Measurements from ENCODE around the gene ERC1.
"Not testable (repeated sequence)": the region's sequence is repeated elsewhere in the genome, so short reads cannot be mapped to it uniquely, and the experiment has no call there.

The ERC1 gene

GRCh38 chr12:1297206-1297605 lies 306.2 kb downstream of the ERC1 start:
- Histone ChIP-seq H3K9ac (ENCODE audit: low read depth, low read length) (no peak overlapping the region), H3K36me3 (ENCODE audit: insufficient read depth, low read length) (no peaks in the 10 kb centered on the region; the same call in 1 of the 2 replicates), H3K9me3 (ENCODE audit: control insufficient read depth, insufficient read depth, low read length) (no peaks in the 10 kb centered on the region), H3K4me1 (ENCODE audit: insufficient read depth, low read length) (no peaks in the 10 kb centered on the region)

DNA sequence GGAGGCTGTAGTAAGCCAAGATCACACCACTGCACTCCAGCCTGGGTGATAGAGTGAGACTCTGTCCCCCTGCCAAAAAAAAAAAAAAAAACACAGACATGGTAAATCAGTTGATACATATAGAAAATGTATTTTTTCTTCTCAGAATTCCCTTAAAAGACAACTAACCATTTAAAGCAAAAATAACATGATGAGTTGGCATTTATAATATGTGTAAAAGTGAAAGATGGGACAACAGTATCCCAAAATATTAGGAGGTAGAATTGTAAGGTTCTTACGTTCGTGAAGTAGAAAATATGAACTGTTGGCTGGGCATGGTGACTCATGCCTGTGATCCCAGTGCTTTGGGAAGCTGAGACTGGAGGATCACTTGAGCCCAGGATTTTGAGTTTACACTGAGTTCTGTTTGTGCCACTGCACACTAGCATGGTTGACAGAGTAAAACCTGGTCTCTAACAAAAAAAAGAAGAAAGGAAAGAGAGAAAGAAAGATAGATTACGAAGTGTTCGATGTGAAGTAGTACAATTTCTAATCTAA lies 306.7 kb downstream of the ERC1 start:
- H3K36me3 ChIP-seq (ENCODE audit: insufficient read depth, low read length), result no peaks in the 10 kb centered on the region; the same call in 1 of the 2 replicates
- no peaks in the 10 kb centered on the region for H3K9me3 ChIP-seq (ENCODE audit: control insufficient read depth, insufficient read depth, low read length)
- no peak overlapping the region for H3K9ac ChIP-seq (ENCODE audit: low read depth, low read length)
- H3K4me1 ChIP-seq (ENCODE audit: insufficient read depth, low read length), result no peaks in the 10 kb centered on the region

GRCh38 chr12:1300460-1300859 lies 309.4 kb downstream of the ERC1 start:
- Histone ChIP-seq H3K9ac (ENCODE audit: low read depth, low read length) (no peak overlapping the region), H3K9me3 (ENCODE audit: control insufficient read depth, insufficient read depth, low read length) (no peaks in the 10 kb centered on the region; the same call in 1 of the 2 replicates), H3K36me3 (ENCODE audit: insufficient read depth, low read length) (no peaks in the 10 kb centered on the region), H3K4me1 (ENCODE audit: insufficient read depth, low read length) (no peaks in the 10 kb centered on the region)

DNA sequence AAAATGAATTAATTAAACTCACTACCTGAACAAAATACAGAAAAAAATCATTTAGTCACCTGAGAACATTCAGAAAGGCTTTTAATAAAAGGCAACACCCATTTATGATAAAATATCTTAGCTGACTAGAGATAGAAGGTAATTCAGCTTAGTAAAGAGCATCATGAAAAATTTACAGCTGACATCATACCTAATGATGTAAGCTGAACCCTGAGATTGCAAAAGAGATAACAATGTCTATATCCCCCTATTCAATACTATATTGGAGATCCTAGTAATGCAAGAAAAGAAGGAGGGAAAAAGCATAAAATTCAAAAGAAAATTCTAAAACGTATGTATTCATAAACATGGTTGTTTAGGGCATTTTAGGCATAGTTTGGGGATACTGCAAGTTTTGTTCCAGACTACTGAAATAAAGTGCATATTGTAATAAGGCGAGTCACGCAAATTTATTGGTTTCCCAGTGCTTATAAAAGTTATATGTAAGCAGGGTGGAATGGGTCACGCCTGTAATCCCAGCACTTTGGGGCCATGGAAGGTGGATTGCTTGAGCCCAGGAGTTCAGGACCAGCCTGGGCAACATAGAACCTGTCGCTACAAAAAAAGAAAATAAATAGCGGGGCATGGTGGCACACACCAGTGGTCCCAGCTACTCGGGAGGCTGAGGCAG lies 311.3 kb downstream of the ERC1 start:
- Histone ChIP-seq H3K9ac (ENCODE audit: low read depth, low read length) (no peak overlapping the region), H3K4me1 (ENCODE audit: insufficient read depth, low read length) (no peaks in the 10 kb centered on the region), H3K9me3 (ENCODE audit: control insufficient read depth, insufficient read depth, low read length) (no peaks in the 10 kb centered on the region; the same call in 1 of the 2 replicates), H3K36me3 (ENCODE audit: insufficient read depth, low read length) (no peaks in the 10 kb centered on the region)

GRCh38 chr12:1305063-1305434 lies 314.0 kb downstream of the ERC1 start:
- Histone ChIP-seq H3K9ac (ENCODE audit: low read depth, low read length) (no peak overlapping the region), H3K4me1 (ENCODE audit: insufficient read depth, low read length) (no peaks in the 10 kb centered on the region), H3K36me3 (ENCODE audit: insufficient read depth, low read length) (no peaks in the 10 kb centered on the region; the same call in 1 of the 2 replicates)

GRCh38 chr12:1305791-1306500 lies 314.9 kb downstream of the ERC1 start:
- Histone ChIP-seq H3K4me1 (ENCODE audit: insufficient read depth, low read length) (no peaks in the 10 kb centered on the region), H3K9ac (ENCODE audit: low read depth, low read length) (no peak overlapping the region), H3K9me3 (ENCODE audit: control insufficient read depth, insufficient read depth, low read length) (no peaks in the 10 kb centered on the region; the same call in 1 of the 2 replicates), H3K36me3 (ENCODE audit: insufficient read depth, low read length) (no peaks in the 10 kb centered on the region; the same call in 1 of the 2 replicates)

More at GRCh38 chr12:1305063-1305434, 314.0 kb downstream of the ERC1 start:
- H3K9me3 ChIP-seq (ENCODE audit: control insufficient read depth, insufficient read depth, low read length), result no peaks in the 10 kb centered on the region; the same call in 1 of the 2 replicates

GRCh38 chr12:1306817-1307216 lies 315.8 kb downstream of the ERC1 start:
- Histone ChIP-seq H3K36me3 (ENCODE audit: insufficient read depth, low read length) (no peaks in the 10 kb centered on the region; the same call in 1 of the 2 replicates), H3K9me3 (ENCODE audit: control insufficient read depth, insufficient read depth, low read length) (no peaks in the 10 kb centered on the region; the same call in 1 of the 2 replicates), H3K4me1 (ENCODE audit: insufficient read depth, low read length) (no peaks in the 10 kb centered on the region), H3K9ac (ENCODE audit: low read depth, low read length) (no peak overlapping the region)

DNA sequence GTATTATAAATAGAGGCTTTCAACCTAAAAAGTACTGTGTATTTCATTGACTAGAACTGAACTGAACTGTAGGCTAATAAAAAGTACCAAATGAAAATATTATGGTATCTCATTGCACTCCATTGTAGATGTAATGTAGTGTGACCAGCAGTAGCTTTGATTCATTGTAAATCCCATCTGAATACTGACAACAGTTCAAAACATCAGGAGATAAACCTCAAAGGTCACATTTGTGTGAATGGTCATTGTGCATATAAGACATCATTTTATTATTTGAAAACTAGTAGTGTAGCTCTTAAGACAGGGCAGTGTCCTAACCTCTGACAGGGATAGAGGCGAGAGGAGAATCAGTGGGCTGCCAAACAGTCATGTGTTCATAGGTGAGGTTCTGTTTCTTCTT lies 316.8 kb downstream of the ERC1 start:
- Histone ChIP-seq H3K36me3 (ENCODE audit: insufficient read depth, low read length) (no peaks in the 10 kb centered on the region; the same call in 1 of the 2 replicates), H3K9ac (ENCODE audit: low read depth, low read length) (no peak overlapping the region), H3K9me3 (ENCODE audit: control insufficient read depth, insufficient read depth, low read length) (no peaks in the 10 kb centered on the region; the same call in 1 of the 2 replicates), H3K4me1 (ENCODE audit: insufficient read depth, low read length) (no peaks in the 10 kb centered on the region)

- Histone ChIP-seq H3K9ac (ENCODE audit: low read depth, low read length) (no peak overlapping the region), H3K4me1 (ENCODE audit: insufficient read depth, low read length) (no peaks in the 10 kb centered on the region), H3K9me3 (ENCODE audit: control insufficient read depth, insufficient read depth, low read length) (no peaks in the 10 kb centered on the region; the same call in 1 of the 2 replicates), H3K36me3 (ENCODE audit: insufficient read depth, low read length) (no peaks in the 10 kb centered on the region; the same call in 1 of the 2 replicates)
These were observed 318.6 kb downstream of the ERC1 start for GRCh38 chr12:1309613-1310012.

DNA sequence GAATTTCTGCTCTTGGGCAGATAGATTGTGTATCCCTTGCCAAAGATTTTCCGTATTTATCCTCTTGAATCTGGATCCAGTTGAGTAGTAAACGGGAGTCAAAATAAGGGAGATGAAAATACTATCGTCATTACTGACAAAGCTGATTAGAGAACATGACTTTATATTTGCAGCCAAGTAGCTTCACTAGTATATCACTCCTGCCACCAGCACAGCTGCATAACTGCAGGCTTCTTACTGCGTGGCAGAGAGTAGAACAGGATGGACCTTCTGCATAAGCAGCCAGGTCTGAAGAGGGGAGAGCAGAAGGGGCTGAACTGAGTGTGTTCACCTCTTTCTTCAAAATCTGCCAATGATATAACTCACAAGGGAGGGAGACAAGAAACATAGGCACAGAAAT lies 319.6 kb downstream of the ERC1 start:
- Histone ChIP-seq H3K9me3 (ENCODE audit: control insufficient read depth, insufficient read depth, low read length) (no peaks in the 10 kb centered on the region; the same call in 1 of the 2 replicates), H3K4me1 (ENCODE audit: insufficient read depth, low read length) (no peaks in the 10 kb centered on the region), H3K36me3 (ENCODE audit: insufficient read depth, low read length) (no peaks in the 10 kb centered on the region; the same call in 1 of the 2 replicates), H3K9ac (ENCODE audit: low read depth, low read length) (no peak overlapping the region)

GRCh38 chr12:1311145-1311544 lies 320.1 kb downstream of the ERC1 start:
- no peaks in the 10 kb centered on the region; the same call in 1 of the 2 replicates for H3K36me3 ChIP-seq (ENCODE audit: insufficient read depth, low read length)
- H3K9me3 ChIP-seq (ENCODE audit: control insufficient read depth, insufficient read depth, low read length), result no peaks in the 10 kb centered on the region; the same call in 1 of the 2 replicates
- no peaks in the 10 kb centered on the region for H3K4me1 ChIP-seq (ENCODE audit: insufficient read depth, low read length)
- H3K9ac ChIP-seq (ENCODE audit: low read depth, low read length), result no peak overlapping the region

GRCh38 chr12:1313906-1314305 lies 322.9 kb downstream of the ERC1 start:
- H3K36me3 ChIP-seq (ENCODE audit: insufficient read depth, low read length), result no peaks in the 10 kb centered on the region; the same call in 1 of the 2 replicates
- H3K4me1 ChIP-seq (ENCODE audit: insufficient read depth, low read length), result peaks cover 3% of the 10 kb centered on the region; the same call in 1 of the 2 replicates
- no peak overlapping the region for H3K9ac ChIP-seq (ENCODE audit: low read depth, low read length)
- H3K9me3 ChIP-seq (ENCODE audit: control insufficient read depth, insufficient read depth, low read length), result no peaks in the 10 kb centered on the region; the same call in 1 of the 2 replicates

DNA sequence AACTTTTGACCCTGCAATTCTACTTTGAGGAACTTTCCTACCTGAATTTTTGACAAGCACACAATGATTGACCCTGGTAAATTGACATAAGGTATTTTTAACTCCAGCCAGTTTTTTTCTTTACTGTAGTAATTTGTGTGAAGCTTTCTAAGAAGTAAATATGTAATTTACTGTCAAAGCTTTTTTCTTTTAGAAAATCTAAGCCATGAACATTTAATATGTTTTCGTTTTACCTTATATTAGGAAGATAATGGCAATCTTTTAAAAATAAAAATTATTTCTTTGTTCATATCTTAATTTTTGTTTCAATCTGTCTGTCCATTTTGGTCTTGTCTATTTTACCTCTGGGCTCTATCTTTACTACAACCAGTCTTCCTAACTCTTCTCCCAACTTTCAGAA lies 323.5 kb downstream of the ERC1 start:
- Histone ChIP-seq H3K4me1 (ENCODE audit: insufficient read depth, low read length) (peaks cover 3% of the 10 kb centered on the region; the same call in 1 of the 2 replicates), H3K36me3 (ENCODE audit: insufficient read depth, low read length) (no peaks in the 10 kb centered on the region), H3K9ac (ENCODE audit: low read depth, low read length) (no peak overlapping the region), H3K9me3 (ENCODE audit: control insufficient read depth, insufficient read depth, low read length) (no peaks in the 10 kb centered on the region; the same call in 1 of the 2 replicates)

DNA sequence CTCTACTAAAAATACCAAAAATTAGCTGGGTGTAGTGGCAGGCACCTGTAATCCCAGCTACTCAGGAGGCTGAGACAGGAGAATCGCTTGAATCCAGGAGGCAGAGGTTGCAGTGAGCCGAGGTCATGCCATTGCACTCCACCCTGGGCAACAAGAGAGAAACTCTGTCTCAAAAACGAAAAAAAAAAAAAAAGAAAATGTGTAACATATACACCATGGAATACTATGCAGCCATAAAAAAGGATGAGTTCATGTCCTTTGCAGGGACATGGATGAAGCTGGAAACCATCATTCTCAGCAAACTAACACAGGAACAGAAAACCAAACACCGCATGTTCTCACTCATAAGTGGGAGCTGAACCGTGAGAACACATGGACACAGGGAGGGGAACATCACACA lies 326.0 kb downstream of the ERC1 start:
- H3K9me3 ChIP-seq (ENCODE audit: control insufficient read depth, insufficient read depth, low read length); H3K36me3 ChIP-seq (ENCODE audit: insufficient read depth, low read length); H3K9ac ChIP-seq (ENCODE audit: low read depth, low read length); H3K4me1 ChIP-seq (ENCODE audit: insufficient read depth, low read length): not testable (repeated sequence)

All from ES-I3 (cell line).